Stomach (tissue), 9 donors: ENCODE results near the gene NCKAP5. TPM values are rescaled to one million over a fixed set of nuclear protein-coding genes. Genes with fewer than 3 reads are reported as not detected.

Source experiments
- DNase-seq, 2 donors: peaks; one replicate each; pipeline versions ENCODE4 v3.0.0 to v3.0.0-alpha.2; 2013 to 2019
- H3K27ac ChIP-seq, 5 donors: fragments of 200-600 bp in 4 of 5; sonication (generic) in 4 of 5; one replicate each; pipeline ENCODE4 v1.5.1; 2013 to 2019; ENCODE audit warnings: mild to moderate bottlenecking in 1 of 5, moderate library complexity in 1 of 5
- H3K27me3 ChIP-seq, 3 donors: fragments of 200-600 bp; sonication (generic); one replicate each; pipeline ENCODE4 v1.5.1; 2017 to 2019; ENCODE audit warnings: mixed run types in 1 of 3
- H3K36me3 ChIP-seq, 4 donors: fragments of 200-600 bp; sonication (generic); 1 replicate in 3 of 4; 2 replicates in 1 of 4; pipeline ENCODE4 v1.5.1; 2016 to 2019
- H3K4me1 ChIP-seq, 4 donors: fragments of 200-600 bp; sonication (generic); one replicate each; pipeline ENCODE4 v1.5.1; 2016 to 2019
- H3K4me3 ChIP-seq, 4 donors: fragments of 200-600 bp; sonication (generic) in 3 of 4; one replicate each; pipeline ENCODE4 v1.5.1; 2016 to 2019; ENCODE audit warnings: mild to moderate bottlenecking in 1 of 4
- H3K9me3 ChIP-seq, 4 donors: fragments of 200-600 bp; sonication (generic); one replicate each; pipeline ENCODE4 v1.5.1; 2016 to 2019
- EP300 ChIP-seq: sonication (generic); formaldehyde crosslinking; IDR thresholded peaks from one replicate; pipeline ENCODE4 v1.6.1; 2017; ENCODE audit warnings: antibody characterized with exemption
- POLR2A ChIP-seq, 4 donors: fragments of 450-650 bp; IDR thresholded peaks; one replicate each; pipeline ENCODE4 v1.6.1; 2016; ENCODE audit warnings: antibody characterized with exemption in 4 of 4, control low read depth in 2 of 4, mild to moderate bottlenecking in 1 of 4, moderate library complexity in 1 of 4
- POLR2AphosphoS5 ChIP-seq, 3 donors: sonication (generic); formaldehyde crosslinking; IDR thresholded peaks; one replicate each; pipeline ENCODE4 v1.6.1; 2016; ENCODE audit warnings: antibody characterized with exemption in 3 of 3
- WGBS, 5 donors: extraction: QIAGEN DNeasy Blood & Tissue Kit in 3 of 5; methylation state at CpG; one replicate each; pipeline versions ENCODE4 v1.1.5 to v1.1.7; 2013 to 2018; 5-methylcytosine and 5-hydroxymethylcytosine counted together
- intact Hi-C: fragments of 100-400 bp; cut with DNase I; formaldehyde crosslinking; loops from one replicate; pipeline ENCODE4 v1.15.1; 2023; ENCODE audit warnings: low total_unique reads
- polyA plus RNA-seq, 3 donors: library from polyadenylated mRNA; stranded (reverse); fragments of 200-250 nt; gene quantifications; one replicate each; pipeline ENCODE4 v1.2.3, GENCODE V29; 2013
- total RNA-seq, 5 donors: library from RNA; depleted of rRNA; stranded (reverse); fragments of >200 nt; gene quantifications; one replicate each; pipeline versions ENCODE4 v1.1.0 to v1.2.3, GENCODE V29; 2014 to 2016
- TF ChIP-seq, protein P1 (sequence below), 7 experiments: fragments of 450-650 bp in 4 of 7; fragments of 200-600 bp in 3 of 7; sonication (generic) in 3 of 7; IDR thresholded peaks; one replicate each; pipeline ENCODE4 v1.5.1; 2016 to 2019; ENCODE audit warnings: antibody characterized with exemption in 7 of 7, control low read depth in 2 of 7, mild to moderate bottlenecking in 1 of 7
- donor health status: healthy with polysubstance abuse.
- donor health status: Bipolar disorder and iron deficiency.
- donor health status: healthy.

Gene NCKAP5
- total and polyA plus RNA-seq, 8 donors, result 0.58 to 8.0 (median 1.6) TPM; not detected in 1

DNA sequence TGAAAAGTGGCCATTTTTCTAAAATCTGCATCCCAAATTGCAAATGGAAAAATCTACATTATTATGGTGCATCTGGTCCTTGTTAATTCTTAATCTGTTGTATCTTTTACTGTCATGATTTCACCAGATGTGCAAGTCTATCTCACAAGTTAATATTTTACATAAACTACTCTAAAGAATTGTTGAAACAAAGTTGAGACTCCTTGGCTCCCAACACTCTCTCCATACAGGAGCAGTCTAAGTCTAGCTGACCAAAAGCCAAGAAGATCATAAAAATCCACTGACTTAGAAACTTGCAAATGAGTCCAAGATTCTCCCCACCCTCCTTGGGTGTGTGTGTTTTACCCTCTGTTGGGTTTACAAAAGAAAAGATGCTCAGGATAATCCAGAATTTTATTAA, 85.1 kb downstream of the NCKAP5 start:
- H3K36me3 ChIP-seq, result no peaks in the 10 kb centered on the region
- no peaks in the 10 kb centered on the region for H3K27me3 ChIP-seq
- intact Hi-C loops, result no loop called here
- H3K4me3 ChIP-seq, result no peak overlapping the region
- H3K27ac ChIP-seq, result no peak overlapping the region
- DNase-seq, result peak in 1 of 2 donors; percentile 68
- H3K4me1 ChIP-seq, result no peaks in the 10 kb centered on the region
- no peaks in the 10 kb centered on the region for H3K9me3 ChIP-seq
- no peak for TF ChIP-seq EP300
- TF ChIP-seq POLR2AphosphoS5 (IDR thresholded peaks at IDR 0.05), result no peak
- TF ChIP-seq, protein P1, sequence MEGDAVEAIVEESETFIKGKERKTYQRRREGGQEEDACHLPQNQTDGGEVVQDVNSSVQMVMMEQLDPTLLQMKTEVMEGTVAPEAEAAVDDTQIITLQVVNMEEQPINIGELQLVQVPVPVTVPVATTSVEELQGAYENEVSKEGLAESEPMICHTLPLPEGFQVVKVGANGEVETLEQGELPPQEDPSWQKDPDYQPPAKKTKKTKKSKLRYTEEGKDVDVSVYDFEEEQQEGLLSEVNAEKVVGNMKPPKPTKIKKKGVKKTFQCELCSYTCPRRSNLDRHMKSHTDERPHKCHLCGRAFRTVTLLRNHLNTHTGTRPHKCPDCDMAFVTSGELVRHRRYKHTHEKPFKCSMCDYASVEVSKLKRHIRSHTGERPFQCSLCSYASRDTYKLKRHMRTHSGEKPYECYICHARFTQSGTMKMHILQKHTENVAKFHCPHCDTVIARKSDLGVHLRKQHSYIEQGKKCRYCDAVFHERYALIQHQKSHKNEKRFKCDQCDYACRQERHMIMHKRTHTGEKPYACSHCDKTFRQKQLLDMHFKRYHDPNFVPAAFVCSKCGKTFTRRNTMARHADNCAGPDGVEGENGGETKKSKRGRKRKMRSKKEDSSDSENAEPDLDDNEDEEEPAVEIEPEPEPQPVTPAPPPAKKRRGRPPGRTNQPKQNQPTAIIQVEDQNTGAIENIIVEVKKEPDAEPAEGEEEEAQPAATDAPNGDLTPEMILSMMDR (IDR thresholded peaks at IDR 0.05), result no peak
- no peak for TF ChIP-seq POLR2A (IDR thresholded peaks at IDR 0.05)

DNA sequence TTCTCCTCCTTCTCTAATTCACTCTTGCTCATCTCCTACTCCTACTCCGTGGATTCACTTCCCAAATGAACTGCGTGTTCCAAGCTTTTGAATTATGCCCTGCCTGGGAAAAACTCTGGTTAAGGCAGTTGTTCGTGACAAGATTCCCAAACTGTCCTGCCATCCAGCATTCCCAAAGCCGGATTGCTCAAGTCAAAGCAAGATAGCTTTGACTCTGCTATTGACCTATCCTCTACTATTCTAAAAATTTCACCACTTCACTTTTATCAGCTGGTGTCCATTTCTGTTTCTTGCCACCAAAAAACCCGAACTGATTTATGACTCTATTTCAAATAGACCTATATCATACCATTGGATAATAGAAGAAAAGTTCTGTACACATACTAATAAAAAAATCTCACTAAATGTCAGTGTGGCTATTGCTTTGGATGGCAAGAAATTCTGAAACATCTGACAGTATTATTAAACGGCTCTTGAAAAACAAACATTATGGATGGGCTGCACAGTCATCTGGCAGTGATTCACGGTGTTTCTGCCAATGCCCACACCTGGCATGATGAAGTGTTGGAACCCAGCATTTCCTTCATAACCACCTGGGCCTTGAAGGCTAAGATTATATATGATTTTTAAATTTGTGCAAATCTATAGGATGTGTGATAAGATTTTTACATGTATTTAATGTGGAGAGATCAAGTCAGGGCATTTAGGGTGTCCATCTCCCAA, 87.4 kb downstream of the NCKAP5 start:
- Histone ChIP-seq H3K36me3 (no peaks in the 10 kb centered on the region), H3K9me3 (no peaks in the 10 kb centered on the region), H3K4me1 (no peaks in the 10 kb centered on the region), H3K4me3 (no peak overlapping the region), H3K27me3 (no peaks in the 10 kb centered on the region), H3K27ac (no peak overlapping the region)
- 72 to 79% (median 78%) methylated on average over 7 of the region's 7 CpGs for WGBS, 5 donors
- TF ChIP-seq EP300, result no peak
- no peak for TF ChIP-seq POLR2A (IDR thresholded peaks at IDR 0.05)
- no peak for TF ChIP-seq POLR2AphosphoS5 (IDR thresholded peaks at IDR 0.05)
- TF ChIP-seq, protein P1 (IDR thresholded peaks at IDR 0.05), result no peak
- intact Hi-C loops, result no loop called here
- no peak for DNase-seq

GRCh38 chr2:133477616-133477990, 90.7 kb downstream of the NCKAP5 start:
- no peak for TF ChIP-seq POLR2A (IDR thresholded peaks at IDR 0.05)
- TF ChIP-seq EP300, result no peak
- TF ChIP-seq, protein P1 (IDR thresholded peaks at IDR 0.05), result no peak
- TF ChIP-seq POLR2AphosphoS5 (IDR thresholded peaks at IDR 0.05), result no peak
- Histone ChIP-seq H3K4me1 (no peaks in the 10 kb centered on the region), H3K4me3 (no peak overlapping the region), H3K27me3 (no peaks in the 10 kb centered on the region), H3K27ac (no peak overlapping the region), H3K9me3 (no peaks in the 10 kb centered on the region), H3K36me3 (no peaks in the 10 kb centered on the region)
- intact Hi-C loops, result no loop called here
- DNase-seq, result no peak

DNA sequence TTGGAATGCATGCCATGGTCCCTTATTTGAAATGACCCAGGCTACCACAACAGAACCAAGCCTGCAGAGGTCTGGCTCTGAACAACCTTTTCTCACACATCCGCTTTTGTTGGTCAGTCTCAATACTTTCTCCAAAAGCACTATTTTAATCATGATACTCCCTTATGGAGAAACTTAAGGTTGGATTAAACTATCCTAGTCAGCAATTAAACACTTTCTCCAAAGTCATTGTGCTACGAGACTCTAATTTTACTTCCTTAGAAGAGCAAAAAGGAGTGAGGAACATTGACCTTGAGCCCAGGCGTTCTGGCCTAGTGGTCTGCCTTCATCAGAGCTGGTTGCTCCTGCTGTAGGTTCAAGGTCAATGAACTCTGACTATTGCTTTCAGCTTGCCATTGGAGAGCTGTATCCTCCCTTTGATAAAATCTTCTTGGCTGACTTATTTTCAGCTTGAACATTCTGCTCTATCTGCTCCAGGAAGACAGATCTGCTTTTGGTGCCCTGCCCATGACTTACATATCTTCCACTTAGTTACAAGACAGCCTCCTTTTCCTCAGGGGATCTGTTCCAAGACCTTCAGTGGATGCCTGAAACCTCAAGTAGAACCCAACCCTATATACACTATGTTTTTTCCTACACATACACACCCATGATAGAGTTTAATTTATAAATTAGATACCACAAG, 91.2 kb downstream of the NCKAP5 start:
- WGBS, 5 donors, result 85 to 91% (median 86%) methylated on average over 3 of the region's 3 CpGs
- Histone ChIP-seq H3K27me3 (no peaks in the 10 kb centered on the region), H3K4me1 (no peaks in the 10 kb centered on the region), H3K36me3 (no peaks in the 10 kb centered on the region), H3K9me3 (no peaks in the 10 kb centered on the region), H3K4me3 (no peak overlapping the region), H3K27ac (no peak overlapping the region)
- intact Hi-C loops, result no loop called here
- TF ChIP-seq, protein P1 (IDR thresholded peaks at IDR 0.05), result no peak
- TF ChIP-seq EP300 (no peak), POLR2A (IDR thresholded peaks at IDR 0.05) (no peak), POLR2AphosphoS5 (IDR thresholded peaks at IDR 0.05) (no peak)
- no peak for DNase-seq
